ENCODE data around the gene STX1A.

STX1A gene

DNA sequence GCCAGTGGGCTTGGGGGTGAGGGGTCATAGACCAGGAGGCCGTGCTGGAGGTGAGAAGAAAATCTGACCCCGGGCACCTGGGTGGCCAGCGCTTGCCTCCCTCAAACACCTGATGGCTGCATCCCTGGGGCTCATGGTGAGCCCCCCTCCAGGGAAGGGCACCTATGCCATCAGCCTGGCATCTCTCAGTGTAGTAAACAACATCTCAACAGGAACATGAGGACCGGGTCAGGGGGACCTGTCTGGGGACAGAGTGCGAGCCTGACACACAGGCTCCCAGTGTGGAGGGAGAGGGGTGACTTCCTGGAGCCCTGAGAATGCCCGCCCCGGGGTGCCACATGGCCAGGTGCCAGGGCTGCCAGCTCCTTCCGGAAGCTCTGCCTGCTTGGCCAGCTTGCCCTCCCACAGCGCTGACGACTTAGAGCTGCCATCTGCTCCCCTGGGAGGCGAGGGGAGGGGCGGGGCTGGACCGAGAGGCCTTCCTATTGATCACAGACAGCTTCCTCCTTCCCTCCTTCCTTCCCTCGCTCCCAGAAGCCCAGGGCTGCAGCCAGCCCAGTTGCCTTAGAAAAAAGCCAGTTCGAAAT is 12.3 kb downstream of the STX1A start:
- peak; percentile 55 for ATAC-seq
- no peak for TF ChIP-seq GLIS3 (CRISPR knock-in tag; IDR thresholded peaks at IDR 0.05)
- TF ChIP-seq ARNTL (CRISPR knock-in tag; IDR thresholded peaks at IDR 0.05; ENCODE audit: borderline replicate concordance, low read depth): no peak
- TF ChIP-seq, protein P1, sequence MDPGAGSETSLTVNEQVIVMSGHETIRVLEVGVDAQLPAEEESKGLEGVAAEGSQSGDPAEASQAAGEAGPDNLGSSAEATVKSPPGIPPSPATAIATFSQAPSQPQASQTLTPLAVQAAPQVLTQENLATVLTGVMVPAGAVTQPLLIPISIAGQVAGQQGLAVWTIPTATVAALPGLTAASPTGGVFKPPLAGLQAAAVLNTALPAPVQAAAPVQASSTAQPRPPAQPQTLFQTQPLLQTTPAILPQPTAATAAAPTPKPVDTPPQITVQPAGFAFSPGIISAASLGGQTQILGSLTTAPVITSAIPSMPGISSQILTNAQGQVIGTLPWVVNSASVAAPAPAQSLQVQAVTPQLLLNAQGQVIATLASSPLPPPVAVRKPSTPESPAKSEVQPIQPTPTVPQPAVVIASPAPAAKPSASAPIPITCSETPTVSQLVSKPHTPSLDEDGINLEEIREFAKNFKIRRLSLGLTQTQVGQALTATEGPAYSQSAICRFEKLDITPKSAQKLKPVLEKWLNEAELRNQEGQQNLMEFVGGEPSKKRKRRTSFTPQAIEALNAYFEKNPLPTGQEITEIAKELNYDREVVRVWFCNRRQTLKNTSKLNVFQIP (CRISPR knock-in tag; IDR thresholded peaks at IDR 0.05; ENCODE audit: borderline replicate concordance, low read depth): no peak
- no peak for TF ChIP-seq RARB (CRISPR knock-in tag; IDR thresholded peaks at IDR 0.05)
- TF ChIP-seq OSR1 (CRISPR knock-in tag; IDR thresholded peaks at IDR 0.05): no peak
- no peak for TF ChIP-seq ISL1 (CRISPR knock-in tag; IDR thresholded peaks at IDR 0.05)
- no peak for TF ChIP-seq CSDC2 (CRISPR knock-in tag; IDR thresholded peaks at IDR 0.05)
- no peak for TF ChIP-seq TCF4 (CRISPR knock-in tag; IDR thresholded peaks at IDR 0.05; ENCODE audit: borderline replicate concordance)
- TF ChIP-seq BACH2 (CRISPR knock-in tag; IDR thresholded peaks at IDR 0.05; ENCODE audit: borderline replicate concordance): no peak
- TF ChIP-seq TOX (CRISPR knock-in tag; IDR thresholded peaks at IDR 0.05; ENCODE audit: borderline replicate concordance): no peak
- TF ChIP-seq ZFP30 (CRISPR knock-in tag; IDR thresholded peaks at IDR 0.05): no peak
- no peak for TF ChIP-seq ZNF8 (CRISPR knock-in tag; IDR thresholded peaks at IDR 0.05)
- no peak for TF ChIP-seq ZNF565 (CRISPR knock-in tag; conservative IDR thresholded peaks at IDR 0.05; ENCODE audit: low read depth)
- TF ChIP-seq TSHZ2 (CRISPR knock-in tag; IDR thresholded peaks at IDR 0.05): no peak

GRCh38 chr7:73706126-73707044 is 13.1 kb downstream of the STX1A start:
- ATAC-seq: peak; percentile 54
- TF ChIP-seq ISL1 (CRISPR knock-in tag; IDR thresholded peaks at IDR 0.05) (no peak), TOX (CRISPR knock-in tag; IDR thresholded peaks at IDR 0.05; ENCODE audit: borderline replicate concordance) (no peak), ARNTL (CRISPR knock-in tag; IDR thresholded peaks at IDR 0.05; ENCODE audit: borderline replicate concordance, low read depth) (no peak), ZNF70 (CRISPR knock-in tag; IDR thresholded peaks at IDR 0.05) (no peak), ESRRG (CRISPR knock-in tag; IDR thresholded peaks at IDR 0.05) (no peak), PATZ1 (CRISPR knock-in tag; IDR thresholded peaks at IDR 0.05; ENCODE audit: borderline replicate concordance) (no peak), CREB5 (CRISPR knock-in tag; IDR thresholded peaks at IDR 0.05; ENCODE audit: low read depth) (no peak), OSR1 (CRISPR knock-in tag; IDR thresholded peaks at IDR 0.05) (no peak), SNAI2 (CRISPR knock-in tag; IDR thresholded peaks at IDR 0.05) (no peak), GLIS3 (CRISPR knock-in tag; IDR thresholded peaks at IDR 0.05) (no peak), ZNF565 (CRISPR knock-in tag; conservative IDR thresholded peaks at IDR 0.05; ENCODE audit: low read depth) (no peak)
- TF ChIP-seq, protein P2, sequence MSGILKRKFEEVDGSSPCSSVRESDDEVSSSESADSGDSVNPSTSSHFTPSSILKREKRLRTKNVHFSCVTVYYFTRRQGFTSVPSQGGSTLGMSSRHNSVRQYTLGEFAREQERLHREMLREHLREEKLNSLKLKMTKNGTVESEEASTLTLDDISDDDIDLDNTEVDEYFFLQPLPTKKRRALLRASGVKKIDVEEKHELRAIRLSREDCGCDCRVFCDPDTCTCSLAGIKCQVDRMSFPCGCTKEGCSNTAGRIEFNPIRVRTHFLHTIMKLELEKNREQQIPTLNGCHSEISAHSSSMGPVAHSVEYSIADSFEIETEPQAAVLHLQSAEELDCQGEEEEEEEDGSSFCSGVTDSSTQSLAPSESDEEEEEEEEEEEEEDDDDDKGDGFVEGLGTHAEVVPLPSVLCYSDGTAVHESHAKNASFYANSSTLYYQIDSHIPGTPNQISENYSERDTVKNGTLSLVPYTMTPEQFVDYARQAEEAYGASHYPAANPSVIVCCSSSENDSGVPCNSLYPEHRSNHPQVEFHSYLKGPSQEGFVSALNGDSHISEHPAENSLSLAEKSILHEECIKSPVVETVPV (CRISPR knock-in tag; IDR thresholded peaks at IDR 0.05): no peak

Measured in SK-N-SH treated with all-trans-retinoic acid at 6 μM for 48 hours (cell line).